ENCODE results near the gene NOTO. TPM values are rescaled to one million over a fixed set of nuclear protein-coding genes. Genes with fewer than 3 reads are reported as not detected.

The NOTO gene
- polyA plus RNA-seq, 3 donors, result 0.06 to 0.18 (median 0.14) TPM

DNA sequence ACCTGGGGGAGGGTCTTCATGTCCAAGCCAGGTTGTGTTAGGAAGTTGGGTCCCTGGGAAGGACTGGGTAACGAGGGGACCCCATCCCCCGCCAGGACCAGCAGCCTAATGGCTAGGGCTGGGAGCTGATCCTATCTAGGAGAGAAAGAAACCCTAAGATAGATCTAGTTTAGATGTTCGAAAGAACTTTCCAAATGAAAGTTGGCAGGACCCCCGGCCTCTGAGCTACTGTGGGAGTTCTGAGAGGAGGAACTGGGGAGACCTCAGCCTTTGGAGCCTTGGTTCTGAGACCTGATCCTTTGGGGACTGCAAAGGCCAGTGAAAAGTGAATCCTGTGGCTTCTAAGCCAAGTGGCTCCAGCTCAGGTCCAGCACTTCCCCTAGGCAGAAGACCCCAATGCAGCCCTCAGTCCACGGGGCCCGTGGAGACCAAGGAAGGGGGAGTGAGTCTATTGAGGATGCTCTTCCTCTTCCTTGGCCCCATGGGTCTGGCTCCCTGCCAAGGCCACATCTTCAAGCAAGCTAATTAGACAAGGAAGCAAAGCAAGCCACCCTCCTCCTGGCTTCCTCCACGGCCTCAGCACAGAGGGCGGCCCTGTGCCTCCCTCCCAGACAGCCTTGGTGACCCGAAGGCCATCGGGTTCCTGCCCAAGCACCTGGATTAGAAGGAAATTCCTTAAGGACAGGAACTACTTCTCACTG, 55.2 kb downstream of the NOTO start:
- no peak for DNase-seq

DNA sequence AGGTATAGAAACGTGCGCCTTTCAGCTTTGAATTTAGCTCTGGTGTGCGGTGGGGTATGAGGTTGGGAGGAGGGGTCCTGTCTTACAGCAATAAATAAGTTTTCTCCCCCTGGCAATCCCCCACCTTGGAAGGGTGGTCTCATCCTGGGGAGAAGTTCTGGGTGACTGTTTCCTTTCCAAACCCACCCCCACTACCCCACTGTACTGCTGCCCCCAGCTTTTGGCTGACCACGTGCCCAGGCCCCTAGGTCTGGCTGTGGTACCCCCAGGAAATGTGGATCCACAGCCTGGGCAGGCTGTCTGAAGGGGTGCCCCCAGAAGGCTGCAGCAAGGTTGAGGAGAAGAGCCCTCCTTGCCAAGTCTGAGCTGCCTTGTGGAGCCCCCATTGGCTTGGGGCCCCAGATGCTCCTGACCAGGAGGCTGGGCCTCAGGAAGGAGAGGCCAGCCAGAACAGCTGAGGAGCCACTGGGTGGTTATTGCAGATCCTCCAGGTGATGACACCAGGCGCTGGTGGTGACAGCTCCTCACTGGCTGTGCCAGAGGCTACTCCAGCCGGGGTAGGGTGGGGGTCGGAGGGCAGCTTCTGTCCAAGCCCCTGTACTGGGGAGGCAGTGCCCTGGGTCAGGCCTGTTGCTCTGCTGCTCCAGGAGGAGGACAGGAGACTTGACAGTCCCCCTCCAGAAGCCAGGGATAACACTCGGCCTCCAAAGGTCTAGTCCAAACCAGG, 56.0 kb downstream of the NOTO start:
- no peak for DNase-seq

GRCh38 chr2:73258913-73259215, 56.5 kb downstream of the NOTO start:
- DNase-seq, result no peak

DNA sequence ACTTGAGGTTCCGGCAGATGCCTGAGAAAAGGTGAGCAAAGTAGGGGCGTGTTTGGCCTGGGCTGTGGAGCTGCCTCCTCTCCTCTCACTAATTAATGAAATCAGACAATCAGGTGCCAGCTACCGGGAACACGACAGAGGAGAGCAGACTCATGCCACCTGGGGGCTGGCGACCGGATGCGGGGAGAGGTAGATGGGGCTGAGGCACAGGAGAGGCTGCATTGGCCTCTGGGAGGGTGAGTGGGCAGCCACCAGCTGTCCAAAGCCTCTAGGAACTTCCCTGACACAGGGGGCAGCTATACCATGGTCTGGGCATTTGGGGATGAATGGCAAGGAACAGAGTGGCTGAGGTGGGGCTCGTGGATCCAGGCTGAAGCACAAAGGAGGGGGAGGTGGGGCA, 56.9 kb downstream of the NOTO start:
- no peak for DNase-seq

- DNase-seq, result no peak
Observed at GRCh38 chr2:73259704-73260337, 57.4 kb downstream of the NOTO start.

GRCh38 chr2:73260338-73260984, 58.1 kb downstream of the NOTO start:
- DNase-seq, result peak; percentile 23

Other genes with a start within 250 kb of the NOTO start
- 10 to 100 TPM; 28.8 to 32.8 (median 30.1) TPM for gene SFXN5, start 130.9 kb upstream of the NOTO start, polyA plus RNA-seq (ENCODE audit: insufficient read length in 3 of 3)
- gene RAB11FIP5, start 89.6 kb upstream of the NOTO start, polyA plus RNA-seq (ENCODE audit: insufficient read length in 3 of 3), result 10 to 100 TPM; 45.1 to 54.3 (median 52.9) TPM
- 10 to 100 TPM; 30.5 to 43.6 (median 38.1) TPM for gene SMYD5, start 11.7 kb downstream of the NOTO start, polyA plus RNA-seq (ENCODE audit: insufficient read length in 3 of 3)
- 10 to 100 TPM; 13.3 to 17.0 (median 14.8) TPM for gene PRADC1, start 30.7 kb downstream of the NOTO start, polyA plus RNA-seq (ENCODE audit: insufficient read length in 3 of 3)
- 100 to 1,000 TPM; 247 to 268 (median 249) TPM for gene CCT7, start 31.7 kb downstream of the NOTO start, polyA plus RNA-seq (ENCODE audit: insufficient read length in 3 of 3)
- 1 to 10 TPM; 2.1 to 3.0 (median 2.4) TPM for gene FBXO41, start 81.9 kb downstream of the NOTO start, polyA plus RNA-seq (ENCODE audit: insufficient read length in 3 of 3)
- gene EGR4, start 91.0 kb downstream of the NOTO start, polyA plus RNA-seq (ENCODE audit: insufficient read length in 3 of 3), result not detected
- 10 to 100 TPM; 37.4 to 44.3 (median 41.1) TPM for gene ALMS1, start 183.3 kb downstream of the NOTO start, polyA plus RNA-seq (ENCODE audit: insufficient read length in 3 of 3)

Data from renal pelvis (tissue), 4 donors.